Activated naive CD8-positive, alpha-beta T cell treated with anti-CD3 and anti-CD28 coated beads, Interleukin-2, amount 50 U/mL, for 24 hours (primary cell): ENCODE data around the gene HNRNPA1.
"Not testable (repeated sequence)": the region's sequence is repeated elsewhere in the genome, so short reads cannot be mapped to it uniquely, and the experiment has no call there.

Experiments used
- ATAC-seq: fragments of 150-1000 bp; cut with Tn5 transposase; one replicate; pipeline ENCODE4 v1.10.0; 2021
- DNase-seq: peaks from one replicate; pipeline ENCODE4 v3.0.0; 2021
- H3K27ac Mint-ChIP-seq: one replicate; pipeline ENCODE4 v1.8.0; 2021; ENCODE audit warnings: mild to moderate bottlenecking, mixed read lengths
- H3K27me3 Mint-ChIP-seq: one replicate; pipeline ENCODE4 v1.8.0; 2021; ENCODE audit warnings: mixed read lengths
- H3K36me3 Mint-ChIP-seq: one replicate; pipeline ENCODE4 v1.8.0; 2021; ENCODE audit warnings: low read depth, mixed read lengths
- H3K4me1 Mint-ChIP-seq: one replicate; pipeline ENCODE4 v1.8.0; 2021; ENCODE audit warnings: mixed read lengths
- H3K4me3 Mint-ChIP-seq: one replicate; pipeline ENCODE4 v1.8.0; 2021; ENCODE audit warnings: mild to moderate bottlenecking, moderate library complexity, mixed read lengths
- H3K9me3 Mint-ChIP-seq: one replicate; pipeline ENCODE4 v1.8.0; 2021; ENCODE audit warnings: mixed read lengths

Gene HNRNPA1

GRCh38 chr12:54300225-54300731 lies 19.8 kb downstream of the HNRNPA1 start:
- Mint-ChIP-seq H3K36me3 (no peaks in the 10 kb centered on the region), H3K4me3 (no peak overlapping the region), H3K9me3 (no peaks in the 10 kb centered on the region), H3K4me1 (peaks cover 18% of the 10 kb centered on the region), H3K27ac (no peak overlapping the region), H3K27me3 (peaks cover 50% of the 10 kb centered on the region)
- no peak for DNase-seq
- no peak for ATAC-seq

GRCh38 chr12:54300732-54301427 lies 20.4 kb downstream of the HNRNPA1 start, which contains the start of gene NFE2:
TSS of gene NFE2 (minus strand) at chr12:54301015. CDS start at chr12:54295248, 5,767 bp downstream.
- H3K27me3 Mint-ChIP-seq: peaks cover 50% of the 10 kb centered on the region
- ATAC-seq: peak; percentile 53
- H3K4me1 Mint-ChIP-seq: peaks cover 18% of the 10 kb centered on the region
- peak; percentile 33 for DNase-seq
- no peaks in the 10 kb centered on the region for H3K36me3 Mint-ChIP-seq
- no peak within 1 kb of the TSS for H3K27ac Mint-ChIP-seq
- peak within 1 kb of the TSS; percentile 14 for H3K4me3 Mint-ChIP-seq
- no peaks in the 10 kb centered on the region for H3K9me3 Mint-ChIP-seq

- H3K27ac Mint-ChIP-seq: no peak overlapping the region
- DNase-seq (no peak), ATAC-seq (no peak)
- H3K27me3 Mint-ChIP-seq: peaks cover 50% of the 10 kb centered on the region
- no peaks in the 10 kb centered on the region for H3K36me3 Mint-ChIP-seq
- H3K4me1 Mint-ChIP-seq: peaks cover 18% of the 10 kb centered on the region
- H3K9me3 Mint-ChIP-seq: no peaks in the 10 kb centered on the region
- no peak overlapping the region for H3K4me3 Mint-ChIP-seq
These were observed 21.0 kb downstream of the HNRNPA1 start for GRCh38 chr12:54301428-54302048.

GRCh38 chr12:54303640-54304039 lies 23.1 kb downstream of the HNRNPA1 start:
- Mint-ChIP-seq H3K27ac (no peak overlapping the region), H3K36me3 (no peaks in the 10 kb centered on the region), H3K9me3 (no peaks in the 10 kb centered on the region), H3K4me1 (peaks cover 21% of the 10 kb centered on the region), H3K4me3 (no peak overlapping the region), H3K27me3 (peaks cover 50% of the 10 kb centered on the region)
- no peak for DNase-seq
- no peak for ATAC-seq

- H3K4me1 Mint-ChIP-seq: peaks cover 21% of the 10 kb centered on the region
- no peak overlapping the region for H3K4me3 Mint-ChIP-seq
- H3K27me3 Mint-ChIP-seq: peaks cover 45% of the 10 kb centered on the region
- H3K9me3 Mint-ChIP-seq: no peaks in the 10 kb centered on the region
- ATAC-seq (peak; percentile 30), DNase-seq (no peak)
- H3K27ac Mint-ChIP-seq: no peak overlapping the region
- no peaks in the 10 kb centered on the region for H3K36me3 Mint-ChIP-seq
These were observed 23.8 kb downstream of the HNRNPA1 start for GRCh38 chr12:54304187-54304810.

- peak; percentile 30 for DNase-seq
These were observed 26.6 kb downstream of the HNRNPA1 start for GRCh38 chr12:54306925-54307741.

GRCh38 chr12:54311051-54311450 lies 30.5 kb downstream of the HNRNPA1 start:
- Mint-ChIP-seq H3K36me3 (no peaks in the 10 kb centered on the region), H3K4me3 (no peak overlapping the region), H3K27me3 (peaks cover 7% of the 10 kb centered on the region), H3K9me3 (no peaks in the 10 kb centered on the region), H3K27ac (no peak overlapping the region), H3K4me1 (peaks cover 9% of the 10 kb centered on the region)
- no peak for ATAC-seq
- no peak for DNase-seq

More at GRCh38 chr12:54306925-54307741, 26.6 kb downstream of the HNRNPA1 start:
- H3K9me3 Mint-ChIP-seq: no peaks in the 10 kb centered on the region
- peaks cover 13% of the 10 kb centered on the region for H3K4me1 Mint-ChIP-seq
- H3K36me3 Mint-ChIP-seq: no peaks in the 10 kb centered on the region
- ATAC-seq: peak; percentile 57
- H3K27me3 Mint-ChIP-seq: peaks cover 21% of the 10 kb centered on the region
- H3K4me3 Mint-ChIP-seq: no peak overlapping the region
- no peak overlapping the region for H3K27ac Mint-ChIP-seq

- not testable (repeated sequence) for H3K27ac Mint-ChIP-seq, DNase-seq, ATAC-seq, H3K4me1 Mint-ChIP-seq, H3K27me3 Mint-ChIP-seq, H3K9me3 Mint-ChIP-seq, H3K4me3 Mint-ChIP-seq, H3K36me3 Mint-ChIP-seq
These were observed 31.8 kb downstream of the HNRNPA1 start for GRCh38 chr12:54312309-54312708.

GRCh38 chr12:54321363-54321762 lies 40.8 kb downstream of the HNRNPA1 start:
- Mint-ChIP-seq H3K4me3 (no peak overlapping the region), H3K36me3 (peaks cover 4% of the 10 kb centered on the region), H3K4me1 (peaks cover 18% of the 10 kb centered on the region), H3K27me3 (no peaks in the 10 kb centered on the region), H3K27ac (no peak overlapping the region), H3K9me3 (no peaks in the 10 kb centered on the region)
- no peak for ATAC-seq
- DNase-seq: no peak

GRCh38 chr12:54324617-54325441 lies 44.3 kb downstream of the HNRNPA1 start, which contains the start of gene COPZ1:
TSS of gene COPZ1 (plus strand) at chr12:54325131. CDS start at chr12:54325164, 33 bp downstream.
- no peaks in the 10 kb centered on the region for H3K27me3 Mint-ChIP-seq
- ATAC-seq (peak; percentile 99), DNase-seq (peak; percentile 90)
- H3K36me3 Mint-ChIP-seq: peaks cover 4% of the 10 kb centered on the region
- no peaks in the 10 kb centered on the region for H3K9me3 Mint-ChIP-seq
- H3K27ac Mint-ChIP-seq: peak within 1 kb of the TSS; percentile 95
- peaks cover 39% of the 10 kb centered on the region for H3K4me1 Mint-ChIP-seq
- peak within 1 kb of the TSS; percentile 100 for H3K4me3 Mint-ChIP-seq

- Mint-ChIP-seq H3K27ac (peak overlapping the region; percentile 95), H3K4me1 (peaks cover 44% of the 10 kb centered on the region), H3K4me3 (peak overlapping the region; percentile 100)
- not testable (repeated sequence) for ATAC-seq, H3K27me3 Mint-ChIP-seq, H3K9me3 Mint-ChIP-seq, H3K36me3 Mint-ChIP-seq, DNase-seq
These were observed 45.0 kb downstream of the HNRNPA1 start for GRCh38 chr12:54325442-54326109.

GRCh38 chr12:54328595-54329337 lies 48.2 kb downstream of the HNRNPA1 start:
- Mint-ChIP-seq H3K36me3 (peaks cover 4% of the 10 kb centered on the region), H3K27ac (peak overlapping the region; percentile 19), H3K4me1 (peaks cover 60% of the 10 kb centered on the region), H3K9me3 (no peaks in the 10 kb centered on the region), H3K27me3 (no peaks in the 10 kb centered on the region), H3K4me3 (no peak overlapping the region)
- no peak for DNase-seq
- no peak for ATAC-seq
